K562 (cell line): ENCODE measurements around the gene LONP1. TPM values are rescaled to one million over a fixed set of nuclear protein-coding genes. Genes with fewer than 3 reads are reported as not detected.
A peak's percentile ranks its signal among the peaks of the same experiment; 100 is the strongest.

Experiments used
- ATF4 ChIP-seq: fragments of 450-650 bp; formaldehyde crosslinking; IDR thresholded peaks from 2 replicates; pipeline ENCODE4 v1.4.0; 2022; ENCODE audit warnings: mild to moderate bottlenecking, moderate library complexity
- CREB5 ChIP-seq: fragments of 250-450 bp; sonication (Bioruptor Pico); IDR thresholded peaks from 2 replicates; pipeline ENCODE4 v1.5.0; 2020; ENCODE audit warnings: mild to moderate bottlenecking
- FOXM1 ChIP-seq, 2 experiments: fragments of 450-650 bp in 1 of 2; sonication (generic) in 1 of 2; formaldehyde crosslinking in 1 of 2; IDR thresholded peaks; 2 replicates each; pipeline versions ENCODE4 v1.6.1 to v1.9.0; 2017 to 2022; ENCODE audit warnings: low read depth in 2 of 2, mild to moderate bottlenecking in 2 of 2, missing genetic modification reagents in 1 of 2, moderate library complexity in 1 of 2
- HDAC6 ChIP-seq: IDR thresholded peaks from 2 replicates; pipeline ENCODE4 v1.6.1; 2012; ENCODE audit warnings: low read depth, mild to moderate bottlenecking, control low read depth, inconsistent platforms, low read length, moderate library complexity
- KAT7 ChIP-seq: sonication (generic); formaldehyde crosslinking; IDR thresholded peaks from 2 replicates; pipeline ENCODE4 v1.8.0; 2022; ENCODE audit warnings: missing genetic modification reagents, mild to moderate bottlenecking, borderline replicate concordance
- MAFF ChIP-seq: IDR thresholded peaks from 2 replicates; pipeline ENCODE4 v1.6.1; 2012; ENCODE audit warnings: low read length, improper control_type of control experiment
- MAFK ChIP-seq: IDR thresholded peaks from 2 replicates; pipeline ENCODE4 v1.6.1; 2011; ENCODE audit warnings: low read length, improper control_type of control experiment
- MEF2A ChIP-seq: IDR thresholded peaks from 2 replicates; pipeline ENCODE4 v1.6.1; 2011; ENCODE audit warnings: low read depth, mild to moderate bottlenecking, low read length, moderate library complexity; ENCODE audit not compliant: control insufficient read depth
- PCBP2 ChIP-seq: fragments of 200-400 bp; formaldehyde crosslinking; IDR thresholded peaks from 2 replicates; pipeline ENCODE4 v1.6.1; 2018; ENCODE audit warnings: low read length, low read depth, mild to moderate bottlenecking, moderate library complexity; ENCODE audit not compliant: poor library complexity, severe bottlenecking
- PHB2 ChIP-seq: fragments of 450-650 bp; IDR thresholded peaks from 2 replicates; pipeline ENCODE4 v1.6.1; 2017; ENCODE audit warnings: low read depth
- PHF20 ChIP-seq: fragments of 450-650 bp; IDR thresholded peaks from 2 replicates; pipeline ENCODE4 v1.6.1; 2018; ENCODE audit not compliant: partially characterized antibody
- PML ChIP-seq: IDR thresholded peaks from 2 replicates; pipeline ENCODE4 v1.6.1; 2012; ENCODE audit warnings: low read length, inconsistent platforms
- RBFOX2 ChIP-seq: fragments of 200-400 bp; formaldehyde crosslinking; IDR thresholded peaks from 2 replicates; pipeline ENCODE4 v1.6.1; 2017; ENCODE audit warnings: low read depth, mild to moderate bottlenecking, low read length, moderate library complexity
- ZBTB11 ChIP-seq, 3 experiments: fragments of 200-800 bp in 1 of 3; fragments of 250-450 bp in 1 of 3; fragments of 450-650 bp in 1 of 3; sonication (Bioruptor Pico) in 1 of 3; sonication (Bioruptor generic) in 1 of 3; formaldehyde crosslinking in 1 of 3; IDR thresholded peaks; 2 replicates each; pipeline versions ENCODE4 v1.6.1 to v1.8.0; 2016 to 2022; ENCODE audit warnings: mild to moderate bottlenecking in 2 of 3, missing genetic modification characterization in 2 of 3, missing compliant biosample characterization in 1 of 3, moderate library complexity in 1 of 3
- ZC3H4 ChIP-seq: sonication (generic); formaldehyde crosslinking; IDR thresholded peaks from 2 replicates; pipeline ENCODE4 v1.9.0; 2021; ENCODE audit warnings: missing genetic modification reagents, borderline replicate concordance
- ZNF274 ChIP-seq: IDR thresholded peaks from 2 replicates; pipeline ENCODE4 v1.6.1; 2011; ENCODE audit warnings: low read depth, mild to moderate bottlenecking, low read length, moderate library complexity, borderline replicate concordance
- ZNF431 ChIP-seq: sonication (generic); formaldehyde crosslinking; IDR thresholded peaks from 2 replicates; pipeline ENCODE4 v1.8.0; 2022; ENCODE audit warnings: mild to moderate bottlenecking, missing genetic modification reagents
- ZNF511 ChIP-seq: sonication (generic); formaldehyde crosslinking; IDR thresholded peaks from 2 replicates; pipeline ENCODE4 v1.8.0; 2022; ENCODE audit warnings: mild to moderate bottlenecking, missing genetic modification reagents
- ZNF57 ChIP-seq: fragments of 450-650 bp; formaldehyde crosslinking; IDR thresholded peaks from 2 replicates; pipeline ENCODE4 v1.4.0; 2020; ENCODE audit warnings: mild to moderate bottlenecking, moderate library complexity
- polyA plus RNA-seq, 8 experiments: library from polyadenylated mRNA; depleted of rRNA in 4 of 8; stranded (reverse) in 5 of 8; unstranded in 3 of 8; fragments of >200 nt; fragmentation: Nextera tagmentation in 2 of 8; fragmentation: Illumina TruSeq in 1 of 8; extraction: Ambion mirVana in 2 of 8; extraction: Trizol in 1 of 8; gene quantifications; 2 replicates each; pipeline versions ENCODE4 v1.2.1 to v1.2.3, GENCODE V29; 2011 to 2014; ENCODE audit warnings: inconsistent platforms in 1 of 8, missing spikeins in 1 of 8
- total RNA-seq, 7 experiments: library from RNA; depleted of rRNA in 6 of 7; stranded (reverse); fragments of >200 nt in 6 of 7; fragmentation: Illumina TruSeq in 2 of 7; extraction: Trizol in 2 of 7; gene quantifications; 2 replicates each; pipeline versions ENCODE4 v1.2.1 to v1.2.3, GENCODE V29; 2011 to 2021; ENCODE audit warnings: low replicate concordance in 1 of 7

Gene LONP1
- total and polyA plus RNA-seq, 9 of the 15 experiments (the other 6 are each of a cell fraction or from before 2014, with no cell fraction given), result 1.1 to 238 (median 84.5) TPM

- TF ChIP-seq ZNF431 (CRISPR knock-in tag) (no peak), PCBP2 (no peak), KAT7 (CRISPR knock-in tag) (no peak), MAFF (no peak), FOXM1 (IDR thresholded peaks at IDR 0.05; ENCODE audit: low read depth) (no peak), FOXM1 (CRISPR knock-in tag; IDR thresholded peaks at IDR 0.05; ENCODE audit: low read depth) (0 out of 2 replicates have a peak, but pooled peaks have one; percentile 39), ZC3H4 (CRISPR knock-in tag) (no peak), PHB2 (no peak), ZNF511 (CRISPR knock-in tag) (no peak), PML (no peak), HDAC6 (no peak), MAFK (no peak), ZNF274 (no peak), MEF2A (no peak), CREB5 (CRISPR knock-in tag) (no peak), ZNF57 (CRISPR knock-in tag) (no peak), PHF20 (no peak), RBFOX2 (no peak), ZBTB11 (CRISPR knock-in tag; IDR thresholded peaks at IDR 0.05) (0 out of 6 replicates have a peak, but pooled peaks of 1 of the 3 experiments have one; percentile 29), ATF4 (CRISPR knock-in tag) (no peak)
Observed at GRCh38 chr19:5687360-5688198, 32.4 kb downstream of the LONP1 start (continued).
